Right lobe of liver (tissue), 4 donors: ENCODE data around the gene FAM174C.
A peak's percentile ranks its signal among the peaks of the same experiment; 100 is the strongest.

Source experiments
- POLR2A ChIP-seq: fragments of 450-650 bp; IDR thresholded peaks from one replicate; pipeline ENCODE4 v1.6.1; 2017; ENCODE audit warnings: antibody characterized with exemption, mild to moderate bottlenecking
- TF ChIP-seq, protein P1 (sequence below), 4 donors: fragments of 200-600 bp in 3 of 4; fragments of 450-650 bp in 1 of 4; IDR thresholded peaks; one replicate each; pipeline versions ENCODE4 v1.5.1 to v1.8.0; 2016 to 2022; ENCODE audit warnings: antibody characterized with exemption in 4 of 4, mild to moderate bottlenecking in 2 of 4
- donor health status: DM: no; HTN: no; CAD: no.
- donor health status: DM: no; HTN: no; CAD: no.
- donor health status: DM: no; HTN: yes; CAD: no.

DNA sequence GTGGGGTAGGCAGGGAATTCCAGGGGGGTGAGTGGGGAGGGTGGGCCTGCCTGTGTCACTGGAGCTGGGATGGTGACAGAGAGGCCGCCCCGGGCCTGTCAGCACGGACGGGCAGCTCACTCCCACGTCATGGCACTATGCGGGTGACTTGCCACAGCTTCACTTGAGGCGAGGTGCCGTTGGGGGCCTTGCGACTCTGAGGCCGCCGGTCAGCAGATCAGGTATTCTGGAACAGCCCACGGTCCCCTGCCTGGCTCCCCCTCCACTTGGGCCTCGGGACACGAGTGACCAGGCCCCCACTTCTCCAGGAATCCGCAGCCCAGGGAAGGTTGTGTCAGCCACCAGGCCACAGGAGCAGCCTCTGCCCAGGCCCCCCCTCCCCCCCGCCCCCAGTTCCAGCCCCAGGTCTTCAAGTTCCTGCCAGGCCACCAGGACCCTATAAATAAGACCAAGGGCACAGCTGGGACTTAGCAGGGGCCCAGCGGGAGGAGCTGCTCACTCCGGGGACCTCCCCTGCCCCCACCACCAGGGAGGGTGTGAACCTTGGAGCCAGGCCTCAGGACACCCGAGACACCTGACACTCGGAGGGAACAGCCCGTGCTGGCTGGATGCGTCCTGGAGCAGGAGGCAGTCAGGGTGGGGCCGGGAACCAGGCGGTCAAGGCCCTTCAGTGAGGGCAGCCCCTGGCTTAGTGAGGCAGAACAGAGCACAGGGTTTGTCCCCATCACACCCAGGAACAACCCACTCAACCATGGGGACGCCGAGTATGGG is 29.7 kb upstream of the FAM174C start:
- TF ChIP-seq, protein P1, sequence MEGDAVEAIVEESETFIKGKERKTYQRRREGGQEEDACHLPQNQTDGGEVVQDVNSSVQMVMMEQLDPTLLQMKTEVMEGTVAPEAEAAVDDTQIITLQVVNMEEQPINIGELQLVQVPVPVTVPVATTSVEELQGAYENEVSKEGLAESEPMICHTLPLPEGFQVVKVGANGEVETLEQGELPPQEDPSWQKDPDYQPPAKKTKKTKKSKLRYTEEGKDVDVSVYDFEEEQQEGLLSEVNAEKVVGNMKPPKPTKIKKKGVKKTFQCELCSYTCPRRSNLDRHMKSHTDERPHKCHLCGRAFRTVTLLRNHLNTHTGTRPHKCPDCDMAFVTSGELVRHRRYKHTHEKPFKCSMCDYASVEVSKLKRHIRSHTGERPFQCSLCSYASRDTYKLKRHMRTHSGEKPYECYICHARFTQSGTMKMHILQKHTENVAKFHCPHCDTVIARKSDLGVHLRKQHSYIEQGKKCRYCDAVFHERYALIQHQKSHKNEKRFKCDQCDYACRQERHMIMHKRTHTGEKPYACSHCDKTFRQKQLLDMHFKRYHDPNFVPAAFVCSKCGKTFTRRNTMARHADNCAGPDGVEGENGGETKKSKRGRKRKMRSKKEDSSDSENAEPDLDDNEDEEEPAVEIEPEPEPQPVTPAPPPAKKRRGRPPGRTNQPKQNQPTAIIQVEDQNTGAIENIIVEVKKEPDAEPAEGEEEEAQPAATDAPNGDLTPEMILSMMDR (IDR thresholded peaks at IDR 0.05): no peak
- TF ChIP-seq POLR2A: peak; percentile 26
